Endodermal cell (in vitro differentiated cells): ENCODE data around the gene TRAT1. TPM values are rescaled to one million over a fixed set of nuclear protein-coding genes. Genes with fewer than 3 reads are reported as not detected.

Experiments
- DNase-seq: peaks from one replicate; pipeline ENCODE4 v3.0.0-alpha.2; 2017
- H3K27ac ChIP-seq: 2 replicates; pipeline ENCODE4 v1.5.1; 2013; ENCODE audit warnings: mild to moderate bottlenecking, low read depth, low read length, moderate library complexity
- H3K27me3 ChIP-seq: 2 replicates; pipeline ENCODE4 v1.6.1; 2013; ENCODE audit warnings: mild to moderate bottlenecking, low read length, moderate library complexity; ENCODE audit not compliant: insufficient read depth, control insufficient read depth, poor library complexity, severe bottlenecking
- H3K36me3 ChIP-seq: 2 replicates; pipeline ENCODE4 v1.7.0; 2013; ENCODE audit warnings: mild to moderate bottlenecking, low read length, moderate library complexity; ENCODE audit not compliant: control insufficient read depth, insufficient read depth
- H3K4me1 ChIP-seq: one replicate; pipeline ENCODE4 v1.7.0; 2013; ENCODE audit warnings: low read length; ENCODE audit not compliant: control insufficient read depth, insufficient read depth
- H3K4me3 ChIP-seq: 2 replicates; pipeline ENCODE4 v1.5.1; 2013; ENCODE audit warnings: mild to moderate bottlenecking, low read length, moderate library complexity
- H3K9ac ChIP-seq: 2 replicates; pipeline ENCODE4 v1.6.1; 2013; ENCODE audit warnings: mild to moderate bottlenecking, low read length, moderate library complexity; ENCODE audit not compliant: poor library complexity, severe bottlenecking; ENCODE audit errors: extremely low read depth
- H3K9me3 ChIP-seq: 2 replicates; pipeline ENCODE4 v1.6.1; 2013; ENCODE audit warnings: mild to moderate bottlenecking, low read length, moderate library complexity; ENCODE audit not compliant: control insufficient read depth
- H3K27ac Mint-ChIP-seq: 2 replicates; pipeline ENCODE4 v1.8.0; 2020; ENCODE audit warnings: mixed read lengths
- H3K27me3 Mint-ChIP-seq: 2 replicates; pipeline ENCODE4 v1.8.0; 2021; ENCODE audit warnings: mild to moderate bottlenecking, mixed read lengths; ENCODE audit not compliant: insufficient read depth
- H3K36me3 Mint-ChIP-seq: 2 replicates; pipeline ENCODE4 v1.8.0; 2020; ENCODE audit warnings: low read depth, mixed read lengths
- H3K4me1 Mint-ChIP-seq: 2 replicates; pipeline ENCODE4 v1.8.0; 2020; ENCODE audit warnings: mixed read lengths
- H3K4me3 Mint-ChIP-seq: 2 replicates; pipeline ENCODE4 v1.8.0; 2020; ENCODE audit warnings: mild to moderate bottlenecking, moderate library complexity, mixed read lengths
- H3K9me3 Mint-ChIP-seq: 2 replicates; pipeline ENCODE4 v1.8.0; 2020; ENCODE audit warnings: mild to moderate bottlenecking, mixed read lengths
- CTCF ChIP-seq: fragments of 200-600 bp; sonication (generic); conservative IDR thresholded peaks from 2 replicates; pipeline ENCODE4 v1.5.0; 2021; ENCODE audit warnings: antibody characterized with exemption, mild to moderate bottlenecking
- WGBS, 2 experiments: methylation state at CpG; one replicate each; pipeline versions ENCODE4 v1.1.5 to v1.1.7; 2013; ENCODE audit warnings: missing lambda C conversion rate in 2 of 2, mixed read lengths in 1 of 2; ENCODE audit not compliant: insufficient coverage in 1 of 2, insufficient read length in 1 of 2; 5-methylcytosine and 5-hydroxymethylcytosine counted together
- total RNA-seq, 2 donors: library from RNA; stranded (reverse); fragmentation: NEBNext Ultra II Directional in 1 of 2; extraction: Animal tissue kit (Norgen Biotek cat#: 25700) in 1 of 2; gene quantifications; 2 replicates in 1 of 2; 3 replicates in 1 of 2; pipeline ENCODE4 v1.2.1, GENCODE V29; 2021

The TRAT1 gene
- total RNA-seq, 2 donors from 2014 or later = not detected

DNA sequence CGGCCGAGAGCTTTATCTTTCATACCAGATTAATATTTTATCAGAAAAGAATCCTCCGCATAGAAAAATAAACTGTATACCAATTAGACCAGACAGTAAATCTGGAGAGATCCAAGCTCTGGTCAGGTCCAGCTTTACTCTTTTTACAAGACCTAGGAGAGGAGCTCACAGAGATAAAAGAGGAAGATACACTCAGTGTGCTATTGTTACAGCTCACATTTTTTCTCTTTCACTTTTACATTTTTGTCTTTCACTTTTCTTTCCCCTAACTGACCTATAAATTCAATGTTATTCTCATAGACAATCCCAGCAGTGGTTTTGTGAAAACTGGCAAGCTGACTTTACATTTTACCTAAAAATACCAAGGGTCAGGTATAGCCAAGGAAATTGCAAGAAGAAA is 75.3 kb downstream of the TRAT1 start:
- Mint-ChIP-seq H3K4me1 (no peaks in the 10 kb centered on the region), H3K4me3 (no peak overlapping the region), H3K27me3 (no peaks in the 10 kb centered on the region), H3K9me3 (no peaks in the 10 kb centered on the region), H3K27ac (no peak overlapping the region), H3K36me3 (no peaks in the 10 kb centered on the region)
- no peak for TF ChIP-seq CTCF
- no peaks in the 10 kb centered on the region for H3K36me3 ChIP-seq
- no peaks in the 10 kb centered on the region for H3K9me3 ChIP-seq
- no peak overlapping the region for H3K4me3 ChIP-seq
- H3K9ac ChIP-seq = no peak overlapping the region
- no peak overlapping the region for H3K27ac ChIP-seq
- H3K27me3 ChIP-seq = no peaks in the 10 kb centered on the region
- no peak for DNase-seq
- no peaks in the 10 kb centered on the region for H3K4me1 ChIP-seq
- WGBS, 2 experiments = 100% methylated on average over 3 of the region's 3 CpGs; no CpG with 5 or more reads in 1 of the 2 experiments

- Mint-ChIP-seq H3K4me1 (no peaks in the 10 kb centered on the region), H3K27ac (no peak overlapping the region)
- WGBS, 2 experiments = 83 to 96% methylated on average over 3 of the region's 3 CpGs
Measured at GRCh38 chr3:108899530-108899929, 76.9 kb downstream of the TRAT1 start.

More at GRCh38 chr3:108899530-108899929, 76.9 kb downstream of the TRAT1 start:
- Histone ChIP-seq H3K27ac (no peak overlapping the region), H3K9ac (no peak overlapping the region), H3K4me1 (no peaks in the 10 kb centered on the region), H3K9me3 (no peaks in the 10 kb centered on the region), H3K36me3 (no peaks in the 10 kb centered on the region), H3K27me3 (no peaks in the 10 kb centered on the region), H3K4me3 (no peak overlapping the region)
- Mint-ChIP-seq H3K9me3 (peaks cover 3% of the 10 kb centered on the region), H3K27me3 (no peaks in the 10 kb centered on the region), H3K36me3 (no peaks in the 10 kb centered on the region), H3K4me3 (no peak overlapping the region)
- peak; percentile 49 for DNase-seq
- TF ChIP-seq CTCF = no peak

Other genes starting within 250 kb of the TRAT1 start
- 10 to 100 TPM; 30.3 to 43.6 TPM for gene CIP2A, start 233.3 kb upstream of the TRAT1 start, total RNA-seq
- 10 to 100 TPM; 24.2 to 40.8 TPM for gene DZIP3, start 233.1 kb upstream of the TRAT1 start, total RNA-seq
- gene RETNLB, start 65.4 kb upstream of the TRAT1 start, total RNA-seq = not detected
- gene GUCA1C, start 131.1 kb downstream of the TRAT1 start, total RNA-seq = not detected